GM23338 (cell line): ENCODE data around the gene VAMP2. TPM values are rescaled to one million over a fixed set of nuclear protein-coding genes. Genes with fewer than 3 reads are reported as not detected.

ENCODE experiments used
- ATAC-seq: fragments of 200-7000 bp; cut with Tn5 transposase; 3 replicates; pipeline ENCODE4 v1.9.1; 2020
- DNase-seq: peaks from one replicate; pipeline ENCODE4 v3.0.0-alpha.2; 2015; ENCODE audit warnings: low spot score
- H2AFZ ChIP-seq: fragments of 200-600 bp; sonication (generic); 2 replicates; pipeline ENCODE4 v1.8.0; 2016; ENCODE audit warnings: antibody characterized with exemption, mild to moderate bottlenecking, moderate library complexity
- H3F3A ChIP-seq: fragments of 200-600 bp; sonication (generic); replicated peaks from 2 replicates; pipeline ENCODE4 v1.8.0; 2017; ENCODE audit warnings: antibody characterized with exemption, mixed run types, low read depth
- H3K27ac ChIP-seq: fragments of 200-600 bp; sonication (generic); 2 replicates; pipeline ENCODE4 v1.6.1; 2016; ENCODE audit warnings: low read depth
- H3K27me3 ChIP-seq: fragments of 200-600 bp; sonication (generic); 2 replicates; pipeline ENCODE4 v1.8.0; 2016; ENCODE audit warnings: mild to moderate bottlenecking, mixed run types, moderate library complexity; ENCODE audit not compliant: insufficient read depth
- H3K36me3 ChIP-seq: fragments of 200-600 bp; sonication (generic); 2 replicates; pipeline ENCODE4 v1.8.0; 2016; ENCODE audit warnings: mild to moderate bottlenecking; ENCODE audit not compliant: insufficient read depth
- H3K4me1 ChIP-seq: fragments of 200-600 bp; sonication (generic); 2 replicates; pipeline ENCODE4 v1.8.0; 2016; ENCODE audit warnings: mild to moderate bottlenecking, moderate library complexity; ENCODE audit not compliant: insufficient read depth
- H3K4me2 ChIP-seq: fragments of 200-600 bp; sonication (generic); 2 replicates; pipeline ENCODE4 v1.7.1; 2017; ENCODE audit warnings: mixed run types
- H3K4me3 ChIP-seq: fragments of 200-600 bp; sonication (generic); 2 replicates; pipeline ENCODE4 v1.6.1; 2016; ENCODE audit warnings: mixed run types
- H3K79me2 ChIP-seq: fragments of 200-600 bp; sonication (generic); replicated peaks from 2 replicates; pipeline ENCODE4 v1.8.0; 2017; ENCODE audit warnings: mild to moderate bottlenecking; ENCODE audit not compliant: insufficient read depth
- H3K9me2 ChIP-seq: fragments of 200-600 bp; sonication (generic); 2 replicates; pipeline ENCODE4 v1.8.0; 2017; ENCODE audit not compliant: insufficient read depth
- H4K20me1 ChIP-seq: fragments of 200-600 bp; sonication (generic); replicated peaks from 2 replicates; pipeline ENCODE4 v1.8.0; 2017; ENCODE audit warnings: mild to moderate bottlenecking; ENCODE audit not compliant: insufficient read depth
- H3K27ac Mint-ChIP-seq: 2 replicates; pipeline ENCODE4 v1.8.0; 2020; ENCODE audit warnings: inconsistent platforms, mild to moderate bottlenecking, moderate library complexity, mixed read lengths
- H3K27me3 Mint-ChIP-seq: 3 replicates; pipeline ENCODE4 v1.8.0; 2022; ENCODE audit warnings: low read depth, mild to moderate bottlenecking, moderate library complexity, mixed read lengths, inconsistent platforms; ENCODE audit not compliant: insufficient read depth, poor library complexity
- H3K36me3 Mint-ChIP-seq: 3 replicates; pipeline ENCODE4 v1.8.0; 2021; ENCODE audit warnings: low read depth, mild to moderate bottlenecking, inconsistent platforms, moderate library complexity, mixed read lengths
- H3K4me1 Mint-ChIP-seq: 3 replicates; pipeline ENCODE4 v1.8.0; 2020; ENCODE audit warnings: mild to moderate bottlenecking, inconsistent platforms, mixed read lengths
- H3K4me3 Mint-ChIP-seq: 3 replicates; pipeline ENCODE4 v1.8.0; 2021; ENCODE audit warnings: moderate library complexity, mild to moderate bottlenecking, inconsistent platforms, mixed read lengths
- H3K9me3 Mint-ChIP-seq: 3 replicates; pipeline ENCODE4 v1.8.0; 2020; ENCODE audit warnings: moderate library complexity, mild to moderate bottlenecking, inconsistent platforms, mixed read lengths
- EZH2 ChIP-seq: fragments of 200-600 bp; sonication (generic); IDR thresholded peaks from one replicate; pipeline ENCODE4 v1.8.0; 2017; ENCODE audit warnings: antibody characterized with exemption, mild to moderate bottlenecking, low read depth; ENCODE audit not compliant: unreplicated experiment
- NANOG ChIP-seq: IDR thresholded peaks from 2 replicates; pipeline ENCODE4 v1.6.1; 2016; ENCODE audit warnings: antibody characterized with exemption, borderline replicate concordance
- ZNF331 ChIP-seq: fragments of 250-450 bp; sonication (Bioruptor Pico); IDR thresholded peaks from 2 replicates; pipeline ENCODE4 v1.5.0; 2020; ENCODE audit warnings: low read depth, mild to moderate bottlenecking, moderate library complexity
- polyA plus RNA-seq: library from polyadenylated mRNA; unstranded; fragments of >200 nt; fragmentation: Nextera tagmentation; extraction: Ambion mirVana; gene quantifications from 2 replicates; pipeline ENCODE4 v1.2.1, GENCODE V29; 2016
- total RNA-seq: library from RNA; depleted of rRNA; stranded (reverse); fragments of >200 nt; shearing (Covaris generic); gene quantifications from 2 replicates; pipeline ENCODE4 v1.2.3, GENCODE V29; 2014
- TF ChIP-seq, protein P1 (sequence below): IDR thresholded peaks from 2 replicates; pipeline ENCODE4 v1.6.1; 2016; ENCODE audit warnings: antibody characterized with exemption

VAMP2 gene
- total and polyA plus RNA-seq, 2 experiments from 2014 or later = 6.9 to 32.3 TPM

DNA sequence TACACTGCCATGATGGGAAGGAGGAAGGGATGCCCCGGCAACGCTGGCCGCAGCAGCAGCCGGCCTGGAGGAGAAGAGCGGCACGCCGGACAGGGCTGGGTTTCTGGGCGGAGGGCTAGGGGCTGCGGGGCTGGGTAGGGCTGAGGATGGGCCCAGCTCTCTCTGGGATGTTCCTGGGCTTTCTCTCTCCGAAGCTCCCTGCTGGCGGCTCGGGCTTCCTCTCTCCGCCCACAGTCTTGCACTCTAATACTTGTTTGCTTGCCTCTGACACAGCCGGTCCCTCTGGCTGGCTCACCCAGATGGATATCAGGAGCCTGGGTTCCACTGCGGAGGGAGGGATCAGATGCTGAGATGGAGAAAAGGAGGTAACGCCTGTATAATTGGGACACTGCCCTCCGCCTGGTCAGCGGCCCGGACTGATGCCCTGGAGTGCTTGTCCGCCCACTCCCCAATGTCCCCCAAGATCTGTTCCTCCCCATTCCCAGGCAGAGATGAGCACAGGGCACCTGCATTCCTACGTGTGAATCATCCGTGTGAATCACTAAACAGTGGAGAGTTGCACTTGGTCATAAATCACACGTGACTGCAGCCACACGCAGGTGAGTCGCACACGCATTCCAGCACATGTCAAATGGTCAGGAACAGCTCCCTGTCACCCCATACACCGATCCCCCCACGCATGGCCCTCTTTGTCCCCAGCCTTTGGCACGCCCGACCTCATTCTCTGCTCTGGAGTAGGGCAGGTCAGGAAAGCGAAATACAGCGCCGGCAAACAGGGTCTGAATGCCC, 44.6 kb downstream of the VAMP2 start, which contains the start of gene ALOXE3:
Gene ALOXE3, minus strand, starts transcription at position 535 of the 789 bp plus-strand sequence. Its CDS starts 524 bp downstream, at position 11.
- Histone ChIP-seq H3K4me2 (peak within 1 kb of the TSS; percentile 75), H3K4me1 (peaks cover 7% of the 10 kb centered on the region; the same call in 1 of the 2 replicates), H4K20me1 (no peaks in the 10 kb centered on the region), H3F3A (0 out of 2 replicates have a peak, but pooled peaks cover 4% of the 10 kb centered on the region), H3K27ac (no peak within 1 kb of the TSS), H3K36me3 (no peaks in the 10 kb centered on the region), H3K79me2 (no peaks in the 10 kb centered on the region), H3K9me2 (no peaks in the 10 kb centered on the region), H2AFZ (peak within 1 kb of the TSS; percentile 98), H3K4me3 (peak within 1 kb of the TSS; percentile 66), H3K27me3 (peaks cover 69% of the 10 kb centered on the region)
- peaks cover 85% of the 10 kb centered on the region for H3K27me3 Mint-ChIP-seq
- H3K9me3 Mint-ChIP-seq = peaks cover 17% of the 10 kb centered on the region
- DNase-seq = peak; percentile 59
- peak; percentile 1 for ATAC-seq
- H3K36me3 Mint-ChIP-seq = peaks cover 13% of the 10 kb centered on the region
- TF ChIP-seq, protein P1, sequence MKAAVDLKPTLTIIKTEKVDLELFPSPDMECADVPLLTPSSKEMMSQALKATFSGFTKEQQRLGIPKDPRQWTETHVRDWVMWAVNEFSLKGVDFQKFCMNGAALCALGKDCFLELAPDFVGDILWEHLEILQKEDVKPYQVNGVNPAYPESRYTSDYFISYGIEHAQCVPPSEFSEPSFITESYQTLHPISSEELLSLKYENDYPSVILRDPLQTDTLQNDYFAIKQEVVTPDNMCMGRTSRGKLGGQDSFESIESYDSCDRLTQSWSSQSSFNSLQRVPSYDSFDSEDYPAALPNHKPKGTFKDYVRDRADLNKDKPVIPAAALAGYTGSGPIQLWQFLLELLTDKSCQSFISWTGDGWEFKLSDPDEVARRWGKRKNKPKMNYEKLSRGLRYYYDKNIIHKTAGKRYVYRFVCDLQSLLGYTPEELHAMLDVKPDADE = no peak
- TF ChIP-seq EZH2 (peak; percentile 22), NANOG (no peak), ZNF331 (CRISPR knock-in tag) (no peak)
- H3K27ac Mint-ChIP-seq = peak within 1 kb of the TSS; percentile 83; the same call in 1 of the 2 replicates
- H3K4me3 Mint-ChIP-seq = peak within 1 kb of the TSS; percentile 83
- H3K4me1 Mint-ChIP-seq = peaks cover 9% of the 10 kb centered on the region; the same call in 2 of the 3 replicates

DNA sequence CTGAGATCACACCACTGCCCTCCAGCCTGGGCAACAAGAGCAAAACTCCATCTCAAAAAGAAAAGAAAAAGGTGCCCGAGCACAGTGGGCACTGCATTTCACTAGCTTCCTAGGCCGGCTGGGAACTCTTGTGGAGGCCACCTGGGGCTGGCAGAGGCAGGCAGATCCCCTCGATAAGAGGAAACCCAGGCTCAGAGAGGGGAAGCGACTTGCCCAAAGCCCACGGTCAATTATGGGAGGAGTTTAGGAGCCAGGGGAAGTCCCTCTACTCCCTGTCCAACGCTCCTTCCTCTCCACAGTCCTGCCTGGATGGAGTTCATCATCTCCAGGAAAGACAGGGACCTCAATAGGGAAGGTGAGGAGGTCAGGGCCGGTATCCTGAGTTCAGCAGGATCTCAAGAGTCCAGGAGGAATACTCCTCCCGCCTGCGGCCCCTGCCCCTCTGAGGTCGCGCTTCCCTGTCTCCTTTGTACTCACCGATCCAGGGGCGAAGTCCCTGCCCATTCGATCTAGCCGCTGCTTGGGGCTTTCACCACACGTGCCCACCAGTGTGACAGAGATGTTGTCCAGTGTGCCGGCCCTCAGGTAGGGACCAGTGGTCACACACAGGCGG, 45.3 kb downstream of the VAMP2 start:
- Mint-ChIP-seq H3K4me3 (peak overlapping the region; percentile 83), H3K27me3 (peaks cover 79% of the 10 kb centered on the region)
- ATAC-seq = no peak

More for the DNA sequence above, 45.3 kb downstream of the VAMP2 start:
- Mint-ChIP-seq H3K27ac (no peak overlapping the region), H3K4me1 (peaks cover 6% of the 10 kb centered on the region; the same call in 2 of the 3 replicates), H3K36me3 (peaks cover 13% of the 10 kb centered on the region), H3K9me3 (peaks cover 17% of the 10 kb centered on the region)
- 0 out of 2 replicates have a peak, but pooled peaks cover 4% of the 10 kb centered on the region for H3F3A ChIP-seq
- no peaks in the 10 kb centered on the region for H3K9me2 ChIP-seq
- H3K36me3 ChIP-seq = no peaks in the 10 kb centered on the region
- peak overlapping the region; percentile 75 for H3K4me2 ChIP-seq
- DNase-seq = no peak
- H3K4me1 ChIP-seq = peaks cover 7% of the 10 kb centered on the region; the same call in 1 of the 2 replicates
- peak overlapping the region; percentile 98 for H2AFZ ChIP-seq
- H4K20me1 ChIP-seq = no peaks in the 10 kb centered on the region
- H3K27ac ChIP-seq = no peak overlapping the region
- H3K4me3 ChIP-seq = peak overlapping the region; percentile 66
- peaks cover 69% of the 10 kb centered on the region for H3K27me3 ChIP-seq
- peak; percentile 63 for TF ChIP-seq EZH2
- TF ChIP-seq, protein P1 = no peak
- H3K79me2 ChIP-seq = no peaks in the 10 kb centered on the region
